Tibial nerve (tissue), 4 donors: ENCODE data around the gene FANK1.

Experiments used
- EP300 ChIP-seq, 2 donors: sonication (generic); formaldehyde crosslinking; IDR thresholded peaks; one replicate each; pipeline ENCODE4 v1.6.1; 2017; ENCODE audit warnings: antibody characterized with exemption in 2 of 2, mild to moderate bottlenecking in 1 of 2
- POLR2A ChIP-seq, 2 donors: fragments of 450-650 bp; IDR thresholded peaks; one replicate each; pipeline ENCODE4 v1.6.1; 2017; ENCODE audit warnings: antibody characterized with exemption in 2 of 2, mild to moderate bottlenecking in 2 of 2, moderate library complexity in 2 of 2
- TF ChIP-seq, protein P1 (sequence below), 5 experiments: fragments of 200-600 bp in 3 of 5; fragments of 450-650 bp in 2 of 5; sonication (generic) in 3 of 5; IDR thresholded peaks; one replicate each; pipeline ENCODE4 v1.5.1; 2016 to 2019; ENCODE audit warnings: antibody characterized with exemption in 5 of 5, mild to moderate bottlenecking in 3 of 5, moderate library complexity in 2 of 5

- TF ChIP-seq, protein P1, sequence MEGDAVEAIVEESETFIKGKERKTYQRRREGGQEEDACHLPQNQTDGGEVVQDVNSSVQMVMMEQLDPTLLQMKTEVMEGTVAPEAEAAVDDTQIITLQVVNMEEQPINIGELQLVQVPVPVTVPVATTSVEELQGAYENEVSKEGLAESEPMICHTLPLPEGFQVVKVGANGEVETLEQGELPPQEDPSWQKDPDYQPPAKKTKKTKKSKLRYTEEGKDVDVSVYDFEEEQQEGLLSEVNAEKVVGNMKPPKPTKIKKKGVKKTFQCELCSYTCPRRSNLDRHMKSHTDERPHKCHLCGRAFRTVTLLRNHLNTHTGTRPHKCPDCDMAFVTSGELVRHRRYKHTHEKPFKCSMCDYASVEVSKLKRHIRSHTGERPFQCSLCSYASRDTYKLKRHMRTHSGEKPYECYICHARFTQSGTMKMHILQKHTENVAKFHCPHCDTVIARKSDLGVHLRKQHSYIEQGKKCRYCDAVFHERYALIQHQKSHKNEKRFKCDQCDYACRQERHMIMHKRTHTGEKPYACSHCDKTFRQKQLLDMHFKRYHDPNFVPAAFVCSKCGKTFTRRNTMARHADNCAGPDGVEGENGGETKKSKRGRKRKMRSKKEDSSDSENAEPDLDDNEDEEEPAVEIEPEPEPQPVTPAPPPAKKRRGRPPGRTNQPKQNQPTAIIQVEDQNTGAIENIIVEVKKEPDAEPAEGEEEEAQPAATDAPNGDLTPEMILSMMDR (IDR thresholded peaks at IDR 0.05), result no peak
- TF ChIP-seq POLR2A (IDR thresholded peaks at IDR 0.05) (no peak), EP300 (IDR thresholded peaks at IDR 0.05) (no peak)
These were observed 103.3 kb downstream of the FANK1 start for GRCh38 chr10:125999694-126000093.
